A673 (cell line): ENCODE data around the gene AJM1.

Source experiments
- CTCF ChIP-seq: fragments of 300-800, 200-600 bp; sonication (generic); conservative IDR thresholded peaks from 2 replicates; pipeline ENCODE4 v1.5.1; 2017; ENCODE audit warnings: low read depth, mild to moderate bottlenecking, antibody characterized with exemption, low read length, moderate library complexity, mixed read lengths
- EZH2 ChIP-seq: fragments of 200-600 bp; sonication (generic); IDR thresholded peaks from 2 replicates; pipeline ENCODE4 v1.6.1; 2017; ENCODE audit warnings: borderline replicate concordance, low read depth, mild to moderate bottlenecking, mixed read lengths, antibody characterized with exemption, low read length; ENCODE audit not compliant: poor library complexity, severe bottlenecking

- TF ChIP-seq CTCF (no peak), EZH2 (no peak)
Measured at GRCh38 chr9:136867917-136868316, 25.6 kb downstream of the AJM1 start.
